ENCODE measurements around the gene YPEL1. TPM values are rescaled to one million over a fixed set of nuclear protein-coding genes. Genes with fewer than 3 reads are reported as not detected.

The YPEL1 gene
- total RNA-seq, 1 experiment from 2014 or later = 3.1 TPM

DNA sequence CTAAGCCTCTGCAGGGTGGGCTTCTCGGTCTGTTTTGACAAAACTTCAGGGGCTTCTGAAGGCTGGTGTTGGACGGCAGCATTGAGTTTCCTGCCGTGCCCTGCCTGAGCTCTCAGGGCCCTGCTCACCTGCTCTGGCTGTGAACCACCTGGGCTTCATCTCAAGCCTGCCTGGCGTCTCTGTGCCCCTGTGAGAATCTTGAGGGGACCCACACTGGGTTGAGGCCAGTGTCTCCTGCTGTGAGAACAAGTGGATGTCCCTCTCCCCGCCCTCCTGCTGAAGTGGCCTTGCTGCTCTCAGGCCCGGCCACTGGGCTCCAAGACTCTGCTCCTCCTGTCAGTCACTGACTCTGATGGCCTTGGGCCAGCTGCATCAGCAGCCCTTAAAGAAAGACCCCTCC is 39.5 kb downstream of the YPEL1 start:
- Histone ChIP-seq H3K27ac (ENCODE audit: low read depth, low read length) (no peak overlapping the region), H3K79me2 (ENCODE audit: insufficient read depth, low read length) (no peaks in the 10 kb centered on the region), H4K20me1 (ENCODE audit: insufficient read depth) (no peaks in the 10 kb centered on the region), H3K9me3 (ENCODE audit: control insufficient read depth in 1 of 2, insufficient read depth in 1 of 2, low read depth in 1 of 2, low read length in 2 of 2) (no peaks in the 10 kb centered on the region), H3K4me2 (ENCODE audit: low read length) (no peak overlapping the region), H2AFZ (ENCODE audit: low read depth, low read length, poor library complexity, severe bottlenecking) (no peak overlapping the region), H3K27me3 (ENCODE audit: insufficient read depth, low read length) (no peaks in the 10 kb centered on the region), H3K4me3 (replicated peaks in 1 of 2; ENCODE audit: low read depth in 1 of 2, low read length in 2 of 2) (no peak overlapping the region), H3K9me2 (ENCODE audit: insufficient read depth) (no peaks in the 10 kb centered on the region), H3K36me3 (ENCODE audit: control insufficient read depth in 1 of 2, insufficient read depth in 2 of 2, low read length in 2 of 2) (peaks cover 6 to 8% of the 10 kb centered on the region in 2 experiments; a peak in 2 of 4 replicates), H3K4me1 (ENCODE audit: control insufficient read depth in 1 of 2, insufficient read depth in 2 of 2, low read length in 2 of 2) (no peaks in the 10 kb centered on the region), H3K9ac (ENCODE audit: low read length) (no peak overlapping the region)
- ATAC-seq = no peak
- RAD21 ChIA-PET (ENCODE audit: low non-redundant PET in 1 of 2, low total read pairs in 2 of 2, uncharacterized antibody in 2 of 2, unreplicated experiment in 2 of 2) = no interaction called here
- intact Hi-C loops (cut with micrococcal nuclease) = no loop called here
- TF ChIP-seq CEBPB (IDR thresholded peaks at IDR 0.05; ENCODE audit: low read depth) (no peak), ZFX (IDR thresholded peaks at IDR 0.05) (no peak), TCF7L2 (IDR thresholded peaks at IDR 0.05; ENCODE audit: borderline replicate concordance, extremely low read depth, insufficient read depth, insufficient read length) (no peak), POLR2AphosphoS5 (IDR thresholded peaks at IDR 0.05; ENCODE audit: low read depth, low read length) (no peak), EGR1 (IDR thresholded peaks at IDR 0.05; ENCODE audit: low read depth) (no peak), SIN3A (IDR thresholded peaks at IDR 0.05; ENCODE audit: low read depth) (no peak), POLR2A (IDR thresholded peaks at IDR 0.05; ENCODE audit: borderline replicate concordance, extremely low read depth, insufficient read depth, insufficient read length) (no peak), FOSL1 (IDR thresholded peaks at IDR 0.05; ENCODE audit: low read depth) (no peak), EZH2phosphoT487 (IDR thresholded peaks at IDR 0.05; ENCODE audit: borderline replicate concordance) (no peak), JUND (IDR thresholded peaks at IDR 0.05) (no peak), CBX3 (IDR thresholded peaks at IDR 0.05; ENCODE audit: low read depth) (no peak), RAD21 (IDR thresholded peaks at IDR 0.05; ENCODE audit: low read depth) (no peak), SP1 (IDR thresholded peaks at IDR 0.05; ENCODE audit: low read depth) (no peak), YY1 (IDR thresholded peaks at IDR 0.05; ENCODE audit: extremely low read depth, insufficient replicate concordance, low read depth, low read length) (no peak), EZH2 (IDR thresholded peaks at IDR 0.05) (no peak)
- TF ChIP-seq, protein P1, sequence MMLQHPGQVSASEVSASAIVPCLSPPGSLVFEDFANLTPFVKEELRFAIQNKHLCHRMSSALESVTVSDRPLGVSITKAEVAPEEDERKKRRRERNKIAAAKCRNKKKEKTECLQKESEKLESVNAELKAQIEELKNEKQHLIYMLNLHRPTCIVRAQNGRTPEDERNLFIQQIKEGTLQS (IDR thresholded peaks at IDR 0.05) = no peak
- TF ChIP-seq, protein P2, sequence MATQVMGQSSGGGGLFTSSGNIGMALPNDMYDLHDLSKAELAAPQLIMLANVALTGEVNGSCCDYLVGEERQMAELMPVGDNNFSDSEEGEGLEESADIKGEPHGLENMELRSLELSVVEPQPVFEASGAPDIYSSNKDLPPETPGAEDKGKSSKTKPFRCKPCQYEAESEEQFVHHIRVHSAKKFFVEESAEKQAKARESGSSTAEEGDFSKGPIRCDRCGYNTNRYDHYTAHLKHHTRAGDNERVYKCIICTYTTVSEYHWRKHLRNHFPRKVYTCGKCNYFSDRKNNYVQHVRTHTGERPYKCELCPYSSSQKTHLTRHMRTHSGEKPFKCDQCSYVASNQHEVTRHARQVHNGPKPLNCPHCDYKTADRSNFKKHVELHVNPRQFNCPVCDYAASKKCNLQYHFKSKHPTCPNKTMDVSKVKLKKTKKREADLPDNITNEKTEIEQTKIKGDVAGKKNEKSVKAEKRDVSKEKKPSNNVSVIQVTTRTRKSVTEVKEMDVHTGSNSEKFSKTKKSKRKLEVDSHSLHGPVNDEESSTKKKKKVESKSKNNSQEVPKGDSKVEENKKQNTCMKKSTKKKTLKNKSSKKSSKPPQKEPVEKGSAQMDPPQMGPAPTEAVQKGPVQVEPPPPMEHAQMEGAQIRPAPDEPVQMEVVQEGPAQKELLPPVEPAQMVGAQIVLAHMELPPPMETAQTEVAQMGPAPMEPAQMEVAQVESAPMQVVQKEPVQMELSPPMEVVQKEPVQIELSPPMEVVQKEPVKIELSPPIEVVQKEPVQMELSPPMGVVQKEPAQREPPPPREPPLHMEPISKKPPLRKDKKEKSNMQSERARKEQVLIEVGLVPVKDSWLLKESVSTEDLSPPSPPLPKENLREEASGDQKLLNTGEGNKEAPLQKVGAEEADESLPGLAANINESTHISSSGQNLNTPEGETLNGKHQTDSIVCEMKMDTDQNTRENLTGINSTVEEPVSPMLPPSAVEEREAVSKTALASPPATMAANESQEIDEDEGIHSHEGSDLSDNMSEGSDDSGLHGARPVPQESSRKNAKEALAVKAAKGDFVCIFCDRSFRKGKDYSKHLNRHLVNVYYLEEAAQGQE (IDR thresholded peaks at IDR 0.05; ENCODE audit: low read depth) = no peak
- TF ChIP-seq, protein P3, sequence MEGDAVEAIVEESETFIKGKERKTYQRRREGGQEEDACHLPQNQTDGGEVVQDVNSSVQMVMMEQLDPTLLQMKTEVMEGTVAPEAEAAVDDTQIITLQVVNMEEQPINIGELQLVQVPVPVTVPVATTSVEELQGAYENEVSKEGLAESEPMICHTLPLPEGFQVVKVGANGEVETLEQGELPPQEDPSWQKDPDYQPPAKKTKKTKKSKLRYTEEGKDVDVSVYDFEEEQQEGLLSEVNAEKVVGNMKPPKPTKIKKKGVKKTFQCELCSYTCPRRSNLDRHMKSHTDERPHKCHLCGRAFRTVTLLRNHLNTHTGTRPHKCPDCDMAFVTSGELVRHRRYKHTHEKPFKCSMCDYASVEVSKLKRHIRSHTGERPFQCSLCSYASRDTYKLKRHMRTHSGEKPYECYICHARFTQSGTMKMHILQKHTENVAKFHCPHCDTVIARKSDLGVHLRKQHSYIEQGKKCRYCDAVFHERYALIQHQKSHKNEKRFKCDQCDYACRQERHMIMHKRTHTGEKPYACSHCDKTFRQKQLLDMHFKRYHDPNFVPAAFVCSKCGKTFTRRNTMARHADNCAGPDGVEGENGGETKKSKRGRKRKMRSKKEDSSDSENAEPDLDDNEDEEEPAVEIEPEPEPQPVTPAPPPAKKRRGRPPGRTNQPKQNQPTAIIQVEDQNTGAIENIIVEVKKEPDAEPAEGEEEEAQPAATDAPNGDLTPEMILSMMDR (IDR thresholded peaks at IDR 0.05 in 2 of 3, conservative IDR thresholded peaks at IDR 0.05 in 1 of 3; ENCODE audit: borderline replicate concordance in 1 of 3, insufficient read depth in 1 of 3, low read depth in 2 of 3, low read length in 2 of 3) = no peak
- TF ChIP-seq, protein P4, sequence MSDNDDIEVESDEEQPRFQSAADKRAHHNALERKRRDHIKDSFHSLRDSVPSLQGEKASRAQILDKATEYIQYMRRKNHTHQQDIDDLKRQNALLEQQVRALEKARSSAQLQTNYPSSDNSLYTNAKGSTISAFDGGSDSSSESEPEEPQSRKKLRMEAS (IDR thresholded peaks at IDR 0.05) = no peak
- TF ChIP-seq, protein P5, sequence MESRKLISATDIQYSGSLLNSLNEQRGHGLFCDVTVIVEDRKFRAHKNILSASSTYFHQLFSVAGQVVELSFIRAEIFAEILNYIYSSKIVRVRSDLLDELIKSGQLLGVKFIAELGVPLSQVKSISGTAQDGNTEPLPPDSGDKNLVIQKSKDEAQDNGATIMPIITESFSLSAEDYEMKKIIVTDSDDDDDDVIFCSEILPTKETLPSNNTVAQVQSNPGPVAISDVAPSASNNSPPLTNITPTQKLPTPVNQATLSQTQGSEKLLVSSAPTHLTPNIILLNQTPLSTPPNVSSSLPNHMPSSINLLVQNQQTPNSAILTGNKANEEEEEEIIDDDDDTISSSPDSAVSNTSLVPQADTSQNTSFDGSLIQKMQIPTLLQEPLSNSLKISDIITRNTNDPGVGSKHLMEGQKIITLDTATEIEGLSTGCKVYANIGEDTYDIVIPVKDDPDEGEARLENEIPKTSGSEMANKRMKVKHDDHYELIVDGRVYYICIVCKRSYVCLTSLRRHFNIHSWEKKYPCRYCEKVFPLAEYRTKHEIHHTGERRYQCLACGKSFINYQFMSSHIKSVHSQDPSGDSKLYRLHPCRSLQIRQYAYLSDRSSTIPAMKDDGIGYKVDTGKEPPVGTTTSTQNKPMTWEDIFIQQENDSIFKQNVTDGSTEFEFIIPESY (IDR thresholded peaks at IDR 0.05; ENCODE audit: extremely low read depth, insufficient replicate concordance, low read length) = no peak
- POLR2A ChIA-PET = no interaction called here
- CTCF ChIA-PET = no interaction called here
- DNase-seq (ENCODE audit: low read depth, low spot score) = no peak
- BruUV-seq (replicated peaks) = no TSS peak
